IMR-90 (cell line): ENCODE data around the gene CA6. TPM values are rescaled to one million over a fixed set of nuclear protein-coding genes. Genes with fewer than 3 reads are reported as not detected.
"Not testable (repeated sequence)": the region's sequence is repeated elsewhere in the genome, so short reads cannot be mapped to it uniquely, and the experiment has no call there.

Experiments used
- ATAC-seq: fragments of 200-7000 bp; cut with Tn5 transposase; 2 replicates; pipeline ENCODE4 v1.9.1; 2020; ENCODE audit warnings: low read depth, mild to moderate bottlenecking, moderate library complexity
- BruUV-seq: library from RNA; stranded (reverse); fragments of 400-500 nt; replicated peaks from 2 replicates; lab custom pipeline; 2021; lab: Mats Ljungman, UMichigan
- CTCF ChIA-PET: fragments of 300-600 bp; formaldehyde crosslinking; extraction: SDS; loops from one replicate; lab custom pipeline; 2021; ENCODE audit warnings: antibody characterized with exemption; lab: Yijun Ruan, JAX
- POLR2A ChIA-PET: fragments of 300-600 bp; sonication (Branson Sonifier 250); formaldehyde crosslinking; loops from one replicate; lab custom pipeline; 2022; ENCODE audit warnings: antibody characterized with exemption; ENCODE audit not compliant: unreplicated experiment; lab: Charles Lee
- DNase-seq: peaks from one replicate; pipeline ENCODE4 v3.0.0; 2013
- H2AFZ ChIP-seq: replicated peaks from 2 replicates; pipeline ENCODE3; 2013; ENCODE audit warnings: low read length, mild to moderate bottlenecking; ENCODE audit not compliant: poor library complexity
- H2AK5ac ChIP-seq: 2 replicates; pipeline ENCODE4 v1.6.1; 2013; ENCODE audit warnings: low read depth, low read length, inconsistent platforms
- H2AK9ac ChIP-seq: replicated peaks from 2 replicates; pipeline ENCODE3; 2013; ENCODE audit warnings: mild to moderate bottlenecking, low read depth, low read length, moderate library complexity; ENCODE audit not compliant: poor library complexity
- H2BK120ac ChIP-seq: 2 replicates; pipeline ENCODE4 v1.6.1; 2013; ENCODE audit warnings: low read depth, low read length, inconsistent platforms
- H2BK15ac ChIP-seq: 3 replicates; pipeline ENCODE4 v1.6.1; 2013; ENCODE audit warnings: low read depth, low read length, inconsistent platforms
- H2BK20ac ChIP-seq: 2 replicates; pipeline ENCODE4 v1.6.1; 2013; ENCODE audit warnings: low read depth, mild to moderate bottlenecking, inconsistent platforms, low read length, moderate library complexity
- H2BK5ac ChIP-seq: 2 replicates; pipeline ENCODE4 v1.6.1; 2013; ENCODE audit warnings: mild to moderate bottlenecking, low read depth, low read length, inconsistent platforms; ENCODE audit not compliant: poor library complexity, severe bottlenecking
- H3K14ac ChIP-seq: replicated peaks from 2 replicates; pipeline ENCODE4 v1.6.1; 2013; ENCODE audit warnings: low read depth, low read length, inconsistent platforms
- H3K18ac ChIP-seq: 2 replicates; pipeline ENCODE4 v1.6.1; 2013; ENCODE audit warnings: low read depth, low read length, control low read depth
- H3K23ac ChIP-seq: 2 replicates; pipeline ENCODE4 v1.6.1; 2013; ENCODE audit warnings: low read depth, low read length, inconsistent platforms
- H3K27ac ChIP-seq: 2 replicates; pipeline ENCODE4 v1.5.1; 2013; ENCODE audit warnings: mild to moderate bottlenecking, control low read depth, low read length; ENCODE audit not compliant: insufficient read depth
- H3K27me3 ChIP-seq: 2 replicates; pipeline ENCODE4 v1.6.1; 2013; ENCODE audit warnings: low read length; ENCODE audit not compliant: control insufficient read depth, insufficient read depth
- H3K36me3 ChIP-seq: 2 replicates; pipeline ENCODE4 v1.6.1; 2013; ENCODE audit warnings: low read length, mixed read lengths; ENCODE audit not compliant: control insufficient read depth, insufficient read depth
- H3K4ac ChIP-seq: 2 replicates; pipeline ENCODE4 v1.6.1; 2013; ENCODE audit warnings: low read depth, low read length, inconsistent platforms
- H3K4me1 ChIP-seq: 2 replicates; pipeline ENCODE4 v1.6.1; 2013; ENCODE audit warnings: low read length, mixed read lengths; ENCODE audit not compliant: control insufficient read depth, insufficient read depth
- H3K4me2 ChIP-seq: 2 replicates; pipeline ENCODE4 v1.6.1; 2013; ENCODE audit warnings: low read depth, mild to moderate bottlenecking, control low read depth, low read length, moderate library complexity
- H3K4me3 ChIP-seq: 2 replicates; pipeline ENCODE4 v1.5.1; 2013; ENCODE audit warnings: low read depth, mild to moderate bottlenecking, control low read depth, low read length, moderate library complexity; ENCODE audit not compliant: insufficient read depth
- H3K56ac ChIP-seq: 2 replicates; pipeline ENCODE4 v1.6.1; 2013; ENCODE audit warnings: low read length, inconsistent platforms; ENCODE audit not compliant: insufficient read depth; ENCODE audit errors: extremely low read depth
- H3K79me1 ChIP-seq, 2 experiments: 2 replicates each; pipeline ENCODE4 v1.6.1; 2013; ENCODE audit warnings: low read length in 2 of 2, inconsistent platforms in 1 of 2, low read depth in 1 of 2
- H3K9ac ChIP-seq: 2 replicates; pipeline ENCODE4 v1.6.1; 2013; ENCODE audit warnings: low read depth, low read length, control low read depth
- H3K9me1 ChIP-seq: 2 replicates; pipeline ENCODE4 v1.6.1; 2013; ENCODE audit warnings: low read length, inconsistent platforms; ENCODE audit not compliant: insufficient read depth
- H3K9me3 ChIP-seq: 2 replicates; pipeline ENCODE4 v1.6.1; 2013; ENCODE audit warnings: low read length; ENCODE audit not compliant: control insufficient read depth, insufficient read depth
- H4K20me1 ChIP-seq: 2 replicates; pipeline ENCODE4 v1.6.1; 2013; ENCODE audit warnings: low read length, inconsistent platforms; ENCODE audit not compliant: insufficient read depth
- H4K5ac ChIP-seq: 2 replicates; pipeline ENCODE4 v1.6.1; 2013; ENCODE audit warnings: mild to moderate bottlenecking, low read depth, low read length, control low read depth
- H4K8ac ChIP-seq, 2 experiments: 2 replicates each; pipeline ENCODE4 v1.6.1; 2013; ENCODE audit warnings: low read depth in 2 of 2, low read length in 2 of 2, control low read depth in 1 of 2, inconsistent platforms in 1 of 2
- H4K91ac ChIP-seq: 2 replicates; pipeline ENCODE4 v1.6.1; 2013; ENCODE audit warnings: low read depth, low read length, inconsistent platforms; ENCODE audit not compliant: insufficient read depth
- WGBS, 2 experiments: methylation state at CpG; one replicate each; pipeline versions ENCODE4 v1.1.5 to v1.1.7; 2013; ENCODE audit warnings: missing lambda C conversion rate in 2 of 2; ENCODE audit not compliant: insufficient read length in 1 of 2; ENCODE audit errors: extremely low coverage in 2 of 2; 5-methylcytosine and 5-hydroxymethylcytosine counted together
- dilution Hi-C: fragments of 300-500 bp; cut with HindIII; formaldehyde crosslinking; loops from one replicate; pipeline ENCODE4 v1.14.3; 2018; ENCODE audit warnings: low sequenced_read_pairs; ENCODE audit not compliant: unreplicated experiment
- in situ Hi-C: fragments of 300-500 bp; cut with MboI; formaldehyde crosslinking; loops from 3 replicates; pipeline ENCODE4 v1.14.3; 2019; ENCODE audit warnings: low sequenced_read_pairs, inconsistent platforms, mixed read lengths
- intact Hi-C: fragments of 100-400 bp; cut with micrococcal nuclease; formaldehyde crosslinking; loops from 2 replicates; pipeline ENCODE4 v1.10.0; 2022
- polyA plus RNA-seq, 3 experiments: library from polyadenylated mRNA; depleted of rRNA; stranded (reverse); fragments of >200 nt; gene quantifications; 2 replicates each; pipeline ENCODE4 v1.2.3, GENCODE V29; 2012; ENCODE audit warnings: low replicate concordance in 1 of 3
- total RNA-seq: library from RNA; depleted of rRNA; stranded (reverse); fragments of >200 nt; gene quantifications from 2 replicates; pipeline ENCODE4 v1.2.3, GENCODE V29; 2012

Gene CA6
- total and polyA plus RNA-seq, 2 of the 4 experiments (the other 2 are of a cell fraction): not detected

DNA sequence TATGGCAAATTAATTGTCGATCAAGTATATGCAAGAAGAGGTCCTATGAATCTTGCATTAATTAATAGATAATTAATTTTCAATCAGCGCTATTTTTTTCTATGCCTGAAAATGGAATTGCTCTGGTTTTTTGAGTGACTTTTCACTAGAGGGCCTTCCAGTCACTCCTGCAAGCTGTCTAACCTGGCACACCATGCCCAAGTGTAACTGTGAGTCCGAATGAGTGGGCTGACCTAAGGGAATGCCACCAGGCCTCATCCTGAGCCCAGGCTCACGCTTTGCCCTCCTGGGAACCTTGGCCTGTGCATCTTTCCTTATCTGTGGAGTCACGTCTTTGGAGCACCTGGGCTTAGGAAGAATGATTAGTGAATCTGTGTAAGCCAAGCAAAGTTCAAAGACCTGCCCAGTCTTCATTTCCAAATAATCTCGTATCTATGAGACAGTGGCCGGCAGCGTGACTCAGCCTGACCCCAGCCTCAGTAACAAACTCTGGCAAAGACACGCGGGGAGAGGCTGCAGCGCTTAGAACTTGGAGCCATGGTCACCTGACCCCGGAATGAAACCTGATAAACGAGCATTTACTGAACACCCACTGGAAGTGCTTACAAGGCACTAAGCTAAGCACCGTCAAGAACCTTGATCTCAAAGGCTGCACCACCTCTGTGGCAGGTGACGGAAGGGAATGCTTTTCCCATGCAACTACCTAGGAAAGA, 76.5 kb downstream of the CA6 start:
- H3K4me1 ChIP-seq, H3K27ac ChIP-seq, H3K4ac ChIP-seq, H4K5ac ChIP-seq, BruUV-seq, H3K9ac ChIP-seq, H2BK20ac ChIP-seq, intact Hi-C loops, in situ Hi-C loops, H3K14ac ChIP-seq, H2AK5ac ChIP-seq, H3K56ac ChIP-seq, H3K4me3 ChIP-seq, H3K23ac ChIP-seq, ATAC-seq, H3K36me3 ChIP-seq, H4K8ac ChIP-seq, H4K91ac ChIP-seq, H2BK5ac ChIP-seq, H4K20me1 ChIP-seq, H3K9me1 ChIP-seq, POLR2A ChIA-PET, H3K18ac ChIP-seq, dilution Hi-C loops, H3K4me2 ChIP-seq, H2BK15ac ChIP-seq, H3K79me1 ChIP-seq, H2AFZ ChIP-seq, H2BK120ac ChIP-seq, H3K9me3 ChIP-seq, H2AK9ac ChIP-seq, CTCF ChIA-PET, DNase-seq: not testable (repeated sequence)
- 52% methylated on average over 3 of the region's 15 CpGs; no CpG with 5 or more reads in 1 of the 2 experiments for WGBS, 2 experiments
- peaks cover 14% of the 10 kb centered on the region for H3K27me3 ChIP-seq
